Right lobe of liver (tissue), 6 donors: ENCODE data around the gene F13B. TPM values are rescaled to one million over a fixed set of nuclear protein-coding genes. Genes with fewer than 3 reads are reported as not detected.
"Not testable (repeated sequence)": the region's sequence is repeated elsewhere in the genome, so short reads cannot be mapped to it uniquely, and the experiment has no call there.

Experiments
- ATAC-seq, 4 donors: fragments of 200-7000 bp; cut with Tn5 transposase; one replicate each; pipeline ENCODE4 v1.9.1; 2020; ENCODE audit warnings: mild to moderate bottlenecking in 4 of 4, moderate library complexity in 4 of 4
- DNase-seq, 3 donors: peaks; one replicate each; pipeline ENCODE4 v3.0.0-alpha.2; 2020
- H3K27ac ChIP-seq, 3 donors: fragments of 200-600 bp; one replicate each; pipeline ENCODE4 v1.8.0; 2022
- H3K27me3 ChIP-seq, 2 donors: fragments of 200-600 bp; one replicate each; pipeline ENCODE4 v1.8.0; 2022
- H3K36me3 ChIP-seq, 4 donors: fragments of 200-600 bp; sonication (generic) in 1 of 4; one replicate each; pipeline versions ENCODE4 v1.5.1 to v1.8.0; 2017 to 2022; ENCODE audit warnings: control low read depth in 1 of 4
- H3K4me1 ChIP-seq, 4 donors: fragments of 200-600 bp; sonication (generic) in 1 of 4; one replicate each; pipeline versions ENCODE4 v1.5.1 to v1.8.0; 2017 to 2022; ENCODE audit warnings: control low read depth in 1 of 4
- H3K4me3 ChIP-seq, 3 donors: fragments of 200-600 bp; one replicate each; pipeline ENCODE4 v1.8.0; 2022
- H3K9me3 ChIP-seq, 4 donors: fragments of 200-600 bp; sonication (generic) in 1 of 4; one replicate each; pipeline versions ENCODE4 v1.5.1 to v1.8.0; 2017 to 2022; ENCODE audit warnings: control low read depth in 1 of 4
- CTCF ChIP-seq, 4 donors: fragments of 200-600 bp in 3 of 4; fragments of 450-650 bp in 1 of 4; IDR thresholded peaks; one replicate each; pipeline versions ENCODE4 v1.5.1 to v1.8.0; 2016 to 2022; ENCODE audit warnings: antibody characterized with exemption in 4 of 4, mild to moderate bottlenecking in 2 of 4
- POLR2A ChIP-seq: fragments of 450-650 bp; IDR thresholded peaks from one replicate; pipeline ENCODE4 v1.6.1; 2017; ENCODE audit warnings: antibody characterized with exemption, mild to moderate bottlenecking
- WGBS: methylation state at CpG from one replicate; pipeline ENCODE4 v1.1.6; 2018; ENCODE audit warnings: low coverage, low lambda C conversion rate; ENCODE audit not compliant: insufficient coverage; ENCODE audit errors: missing lambda C conversion rate; 5-methylcytosine and 5-hydroxymethylcytosine counted together
- intact Hi-C, 2 donors: fragments of 100-400 bp; cut with DNase I; formaldehyde crosslinking; loops; one replicate each; pipeline versions ENCODE4 v1.11.2 to v1.14.1; 2022
- total RNA-seq, 6 experiments: library from RNA; depleted of rRNA in 2 of 6; stranded (reverse); fragments of >200 nt in 2 of 6; fragmentation: NEBNext Ultra II Directional in 3 of 6; extraction: Animal tissue kit (Norgen Biotek cat#: 25700) in 3 of 6; gene quantifications; one replicate each; pipeline versions ENCODE4 v1.1.0 to v1.2.4, GENCODE V29; 2016 to 2023
- donor health status: DM: no; HTN: yes; CAD: no.
- donor health status: DM: no; HTN: no; CAD: no.
- donor health status: DM: no; HTN: no; CAD: no.
- donor health status: DM: no; HTN: yes; CAD: no.
- donor health status: DM: no; HTN: yes; CAD: no.

F13B gene
- total RNA-seq, 6 experiments from 2014 or later = 20.2 to 143 (median 45.3) TPM

GRCh38 chr1:196993916-196994315 lies 73.1 kb downstream of the F13B start:
- ATAC-seq (no peak), DNase-seq (no peak)
- WGBS = 70% methylated on average over 2 of the region's 2 CpGs

GRCh38 chr1:196991919-196992651 lies 75.0 kb downstream of the F13B start:
- Histone ChIP-seq H3K36me3 (peaks cover 0 to 14% (median 0%) of the 10 kb centered on the region in 4 donors), H3K4me3 (peak overlapping the region in 2 of 3 donors; percentile 15 to 25), H3K4me1 (peaks cover 0 to 17% (median 4%) of the 10 kb centered on the region in 4 donors), H3K27ac (peak overlapping the region in 2 of 3 donors; percentile 14 to 49)
- 33% methylated on average over 7 of the region's 11 CpGs for WGBS
- H3K9me3 ChIP-seq, H3K27me3 ChIP-seq, intact Hi-C loops: not testable (repeated sequence)
- TF ChIP-seq CTCF (IDR thresholded peaks at IDR 0.05) = peak in 1 of 4 donors; percentile 15
- peak; percentile 34 for TF ChIP-seq POLR2A
- ATAC-seq (peak; percentile 99 to 100 (median 100)), DNase-seq (peak; percentile 91 to 97 (median 96))

More at GRCh38 chr1:196993916-196994315, 73.1 kb downstream of the F13B start:
- Histone ChIP-seq H3K4me1 (peaks cover 0 to 17% (median 4%) of the 10 kb centered on the region in 4 donors), H3K27ac (no peak overlapping the region), H3K4me3 (no peak overlapping the region), H3K9me3 (no peaks in the 10 kb centered on the region), H3K36me3 (peaks cover 0 to 14% (median 0%) of the 10 kb centered on the region in 4 donors), H3K27me3 (no peaks in the 10 kb centered on the region)
- no peak for TF ChIP-seq POLR2A
- no peak for TF ChIP-seq CTCF (IDR thresholded peaks at IDR 0.05)
- intact Hi-C loops = no loop called here

Other genes with a start within 250 kb of the F13B start
- gene CFHR1, start 247.5 kb downstream of the F13B start, total RNA-seq = 1,000 to 10,000 TPM in 2 of 6 experiments, 100 to 1,000 TPM in 4; 490 to 1,248 (median 629) TPM
- 100 to 1,000 TPM in 1 of 6 experiments, 10 to 100 TPM in 5; 41.2 to 135 (median 60.9) TPM for gene CFHR4, start 179.2 kb downstream of the F13B start, total RNA-seq
- 100 to 1,000 TPM; 242 to 674 (median 382) TPM for gene CFHR2, start 123.5 kb downstream of the F13B start, total RNA-seq
- 100 to 1,000 TPM in 1 of 6 experiments, 10 to 100 TPM in 5; 22.2 to 198 (median 69.0) TPM for gene CFHR5, start 89.7 kb downstream of the F13B start, total RNA-seq
- 1 to 10 TPM in 3 of 6 experiments, under 1 TPM in 3; 0.20 to 4.3 (median 1.1) TPM for gene ASPM, start 79.4 kb upstream of the F13B start, total RNA-seq
- gene ZBTB41, start 134.0 kb upstream of the F13B start, total RNA-seq = 1 to 10 TPM; 4.3 to 5.9 (median 4.9) TPM
- under 1 TPM in 1 of 6 experiments, not detected in 5; 0.29 TPM for gene CRB1, start 201.0 kb upstream of the F13B start, total RNA-seq